KMS-11 (cell line): Measurements from ENCODE around the gene MAP2K5.

ENCODE experiments used
- H2AFZ ChIP-seq: fragments of 200-600 bp; sonication (generic); 2 replicates; pipeline ENCODE4 v1.6.1; 2016; ENCODE audit warnings: antibody characterized with exemption, mixed run types, low read depth
- H3K27ac ChIP-seq: fragments of 200-600 bp; sonication (generic); 2 replicates; pipeline ENCODE4 v1.6.1; 2016; ENCODE audit warnings: mild to moderate bottlenecking, mixed run types
- H3K27me3 ChIP-seq: fragments of 200-600 bp; sonication (generic); 2 replicates; pipeline ENCODE4 v1.6.1; 2017; ENCODE audit warnings: mild to moderate bottlenecking, low read depth, mixed run types, moderate library complexity; ENCODE audit not compliant: insufficient read depth
- H3K36me3 ChIP-seq: fragments of 200-600 bp; sonication (generic); 2 replicates; pipeline ENCODE4 v1.6.1; 2017; ENCODE audit warnings: mild to moderate bottlenecking, mixed run types; ENCODE audit not compliant: insufficient read depth
- H3K4me1 ChIP-seq: fragments of 200-600 bp; sonication (generic); 2 replicates; pipeline ENCODE4 v1.6.1; 2016; ENCODE audit warnings: mild to moderate bottlenecking, low read depth, mixed run types; ENCODE audit not compliant: poor library complexity, severe bottlenecking
- H3K4me2 ChIP-seq: fragments of 200-600 bp; sonication (generic); 2 replicates; pipeline ENCODE4 v1.7.0; 2016; ENCODE audit warnings: mild to moderate bottlenecking, mixed run types
- H3K4me3 ChIP-seq: fragments of 200-600 bp; sonication (generic); IDR thresholded peaks from 2 replicates; pipeline ENCODE4 v1.6.1; 2017; ENCODE audit warnings: low read depth, low read length, mixed read lengths; ENCODE audit not compliant: insufficient read depth
- H3K79me2 ChIP-seq: fragments of 200-600 bp; sonication (generic); 2 replicates; pipeline ENCODE4 v1.6.1; 2016; ENCODE audit warnings: low read depth, mixed run types; ENCODE audit not compliant: insufficient read depth
- H3K9ac ChIP-seq: fragments of 200-600 bp; sonication (generic); 2 replicates; pipeline ENCODE4 v1.6.1; 2016; ENCODE audit warnings: mild to moderate bottlenecking, mixed run types
- H4K20me1 ChIP-seq: fragments of 200-600 bp; sonication (generic); 2 replicates; pipeline ENCODE4 v1.6.1; 2016; ENCODE audit warnings: mild to moderate bottlenecking, mixed run types; ENCODE audit not compliant: insufficient read depth
- TF ChIP-seq, protein P1 (sequence below): fragments of 200-600 bp; sonication (generic); conservative IDR thresholded peaks from 2 replicates; pipeline ENCODE4 v1.6.1; 2017; ENCODE audit warnings: low read depth, mild to moderate bottlenecking, antibody characterized with exemption, low read length, moderate library complexity, mixed read lengths

The MAP2K5 gene

DNA sequence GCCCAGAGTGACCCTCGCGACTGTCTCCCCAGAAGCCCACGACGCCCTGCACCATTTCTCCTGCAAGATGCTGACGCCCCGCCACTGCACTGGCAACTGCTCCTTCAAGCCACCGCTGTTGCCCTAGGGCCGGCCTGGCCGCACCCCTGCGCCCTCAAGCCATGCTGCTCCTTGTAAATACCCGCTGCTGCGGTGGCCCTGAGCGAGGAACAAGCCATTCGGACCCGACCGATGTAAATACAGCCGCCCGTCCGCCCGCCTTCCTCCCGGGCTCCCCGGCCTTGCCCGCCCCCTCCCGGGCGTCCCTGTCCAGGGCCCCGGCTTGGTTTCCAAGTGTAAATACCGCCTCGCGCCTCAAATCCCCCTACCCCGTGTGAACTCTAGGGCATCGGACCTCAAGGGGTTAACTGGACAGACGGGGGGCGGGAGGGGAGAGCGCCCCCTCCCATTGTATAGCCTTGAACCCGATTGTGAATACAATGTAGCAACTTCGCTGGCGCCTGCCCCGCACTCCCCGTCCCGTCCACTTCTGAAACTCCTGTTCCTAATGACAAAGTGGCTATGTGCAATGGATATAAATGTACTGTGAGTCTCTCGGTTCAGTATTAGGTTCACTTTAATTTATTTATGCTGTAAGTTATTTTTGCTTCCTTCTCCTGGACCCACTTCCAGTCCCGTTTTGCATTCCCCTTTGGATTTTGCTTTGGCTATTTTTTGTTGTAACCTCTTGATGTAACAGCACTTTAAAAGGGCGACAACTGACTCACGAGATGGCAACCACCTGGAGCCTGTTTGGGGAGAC is 291.4 kb downstream of the MAP2K5 start:
- no peak overlapping the region for H3K4me3 ChIP-seq
- H3K36me3 ChIP-seq = no peaks in the 10 kb centered on the region
- H3K9ac ChIP-seq = no peak overlapping the region
- H2AFZ ChIP-seq = peak overlapping the region; percentile 71
- TF ChIP-seq, protein P1, sequence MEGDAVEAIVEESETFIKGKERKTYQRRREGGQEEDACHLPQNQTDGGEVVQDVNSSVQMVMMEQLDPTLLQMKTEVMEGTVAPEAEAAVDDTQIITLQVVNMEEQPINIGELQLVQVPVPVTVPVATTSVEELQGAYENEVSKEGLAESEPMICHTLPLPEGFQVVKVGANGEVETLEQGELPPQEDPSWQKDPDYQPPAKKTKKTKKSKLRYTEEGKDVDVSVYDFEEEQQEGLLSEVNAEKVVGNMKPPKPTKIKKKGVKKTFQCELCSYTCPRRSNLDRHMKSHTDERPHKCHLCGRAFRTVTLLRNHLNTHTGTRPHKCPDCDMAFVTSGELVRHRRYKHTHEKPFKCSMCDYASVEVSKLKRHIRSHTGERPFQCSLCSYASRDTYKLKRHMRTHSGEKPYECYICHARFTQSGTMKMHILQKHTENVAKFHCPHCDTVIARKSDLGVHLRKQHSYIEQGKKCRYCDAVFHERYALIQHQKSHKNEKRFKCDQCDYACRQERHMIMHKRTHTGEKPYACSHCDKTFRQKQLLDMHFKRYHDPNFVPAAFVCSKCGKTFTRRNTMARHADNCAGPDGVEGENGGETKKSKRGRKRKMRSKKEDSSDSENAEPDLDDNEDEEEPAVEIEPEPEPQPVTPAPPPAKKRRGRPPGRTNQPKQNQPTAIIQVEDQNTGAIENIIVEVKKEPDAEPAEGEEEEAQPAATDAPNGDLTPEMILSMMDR = peak; percentile 64
- no peaks in the 10 kb centered on the region; the same call in 1 of the 2 replicates for H3K27me3 ChIP-seq
- H3K4me1 ChIP-seq = peaks cover 14% of the 10 kb centered on the region
- H3K4me2 ChIP-seq = peak overlapping the region; percentile 89
- H4K20me1 ChIP-seq = no peaks in the 10 kb centered on the region
- no peak overlapping the region for H3K27ac ChIP-seq
- H3K79me2 ChIP-seq = no peaks in the 10 kb centered on the region

DNA sequence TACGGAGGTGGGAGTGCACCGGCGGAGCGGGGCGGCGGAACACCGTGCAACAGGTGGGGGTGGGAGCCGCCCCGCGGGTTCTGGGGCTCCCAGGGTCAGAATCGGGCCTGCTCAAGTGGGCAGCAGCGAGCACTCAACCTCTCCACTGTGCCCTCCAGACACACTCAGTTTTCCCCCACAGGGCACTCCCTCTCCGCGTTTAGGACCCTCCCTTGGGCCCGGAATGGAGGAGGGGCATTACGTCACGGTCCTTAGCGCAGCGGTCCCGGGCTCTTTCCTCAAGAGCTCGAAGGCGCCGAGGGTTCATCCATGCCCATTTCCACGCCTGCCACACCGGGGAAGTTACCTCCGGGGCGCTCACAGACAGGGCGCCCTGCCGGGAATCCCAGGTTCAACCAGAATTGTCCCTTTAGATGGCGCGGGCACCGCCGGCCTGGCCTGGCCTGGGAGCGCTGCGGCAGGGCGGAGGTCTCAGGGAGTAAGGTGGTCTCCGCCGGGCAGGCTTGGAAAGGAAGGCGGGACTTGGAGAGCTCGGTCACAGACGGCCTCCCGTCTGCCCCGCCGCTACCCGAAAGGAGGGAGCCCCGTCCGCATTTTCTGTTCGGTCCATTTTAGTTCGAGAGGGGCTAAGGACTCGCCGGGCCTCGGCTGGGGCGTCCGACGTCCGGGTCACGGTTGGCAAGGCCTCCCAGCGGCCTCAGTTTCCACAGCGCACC is 292.2 kb downstream of the MAP2K5 start:
- Histone ChIP-seq H3K9ac (peak overlapping the region; percentile 22; the same call in 1 of the 2 replicates), H3K4me1 (peaks cover 19% of the 10 kb centered on the region), H4K20me1 (no peaks in the 10 kb centered on the region), H3K27ac (no peak overlapping the region), H3K27me3 (no peaks in the 10 kb centered on the region; the same call in 1 of the 2 replicates), H3K36me3 (no peaks in the 10 kb centered on the region), H3K79me2 (no peaks in the 10 kb centered on the region), H2AFZ (peak overlapping the region; percentile 76; the same call in 1 of the 2 replicates), H3K4me2 (peak overlapping the region; percentile 68), H3K4me3 (no peak overlapping the region)
- TF ChIP-seq, protein P1 = no peak

DNA sequence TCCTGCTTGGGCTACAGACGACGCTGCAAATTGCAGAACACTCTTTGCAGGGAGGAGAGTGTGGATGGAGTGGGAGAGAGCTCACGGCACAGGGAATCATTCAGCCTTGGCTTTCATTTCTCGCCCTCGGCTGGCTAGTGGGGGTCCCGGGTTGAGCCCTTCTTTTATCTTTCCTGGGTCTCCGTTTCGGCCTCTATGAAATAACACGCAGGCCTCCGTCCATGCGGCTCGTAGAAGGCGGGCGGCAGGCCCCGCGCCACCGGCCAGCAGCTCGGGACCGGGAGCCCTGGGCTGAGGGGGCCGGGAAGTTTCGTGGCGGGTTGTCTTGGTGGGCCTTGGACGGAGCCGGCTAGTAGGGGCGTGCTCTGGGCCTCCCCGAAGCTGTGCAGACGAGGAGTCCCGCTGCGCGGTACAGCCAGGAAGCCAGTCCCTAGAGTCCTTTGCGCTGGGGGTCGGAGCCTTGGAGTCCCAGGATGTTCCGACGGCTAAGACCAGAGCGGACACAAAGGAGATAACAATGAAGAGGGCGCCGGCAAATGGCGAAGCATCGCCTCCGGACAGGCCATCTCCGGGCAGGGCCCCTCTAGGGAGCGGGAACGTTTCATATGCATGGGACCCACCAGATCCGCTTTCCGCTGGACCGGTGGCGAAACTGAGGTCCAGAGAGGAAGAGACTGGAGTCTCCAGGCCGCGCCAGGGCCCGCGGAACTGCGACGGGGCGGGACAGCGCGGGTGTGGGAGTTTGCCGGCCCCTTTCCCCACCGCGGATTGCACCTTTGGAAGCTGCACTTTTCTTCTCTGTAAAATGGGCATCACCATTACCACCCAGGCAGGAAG is 293.0 kb downstream of the MAP2K5 start:
- TF ChIP-seq, protein P1 = no peak
- Histone ChIP-seq H3K79me2 (no peaks in the 10 kb centered on the region), H3K27ac (no peak overlapping the region), H2AFZ (peak overlapping the region; percentile 76; the same call in 1 of the 2 replicates), H3K36me3 (no peaks in the 10 kb centered on the region), H4K20me1 (no peaks in the 10 kb centered on the region), H3K4me3 (no peak overlapping the region), H3K27me3 (no peaks in the 10 kb centered on the region; the same call in 1 of the 2 replicates), H3K4me2 (peak overlapping the region; percentile 68), H3K4me1 (peaks cover 19% of the 10 kb centered on the region), H3K9ac (no peak overlapping the region)

DNA sequence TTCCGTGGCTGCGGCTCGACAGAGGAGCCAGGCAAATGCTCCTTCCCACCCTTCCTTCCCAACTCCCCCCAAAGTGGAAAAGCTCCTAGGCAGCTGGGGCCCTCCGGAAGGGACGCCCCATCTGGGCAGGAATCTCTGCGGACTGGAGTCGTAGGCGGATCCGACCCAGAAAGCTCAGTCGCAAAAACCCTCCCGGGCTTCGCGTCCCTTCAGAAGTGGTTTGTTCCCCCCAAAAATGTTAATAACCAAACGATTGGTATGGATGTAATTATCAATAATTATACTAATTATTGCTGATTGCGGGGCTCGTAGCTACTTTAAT is 293.6 kb downstream of the MAP2K5 start:
- peak overlapping the region; percentile 32; the same call in 1 of the 2 replicates for H2AFZ ChIP-seq
- no peaks in the 10 kb centered on the region for H3K36me3 ChIP-seq
- no peaks in the 10 kb centered on the region for H3K79me2 ChIP-seq
- peaks cover 19% of the 10 kb centered on the region for H3K4me1 ChIP-seq
- H3K27ac ChIP-seq = no peak overlapping the region
- H3K27me3 ChIP-seq = no peaks in the 10 kb centered on the region; the same call in 1 of the 2 replicates
- H3K4me3 ChIP-seq = no peak overlapping the region
- H3K4me2 ChIP-seq = peak overlapping the region; percentile 5; the same call in 1 of the 2 replicates
- no peaks in the 10 kb centered on the region for H4K20me1 ChIP-seq
- no peak overlapping the region for H3K9ac ChIP-seq
- TF ChIP-seq, protein P1 = no peak
